ENCODE results near the gene GJC2. TPM values are rescaled to one million over a fixed set of nuclear protein-coding genes. Genes with fewer than 3 reads are reported as not detected.

The GJC2 gene
- total RNA-seq, 2 donors from 2014 or later, result 0.69 to 1.2 TPM

- DNase-seq, result no peak
- Histone ChIP-seq H3K9me3 (no peaks in the 10 kb centered on the region), H3K27me3 (peaks cover 1% of the 10 kb centered on the region), H3K27ac (no peak overlapping the region), H3K4me1 (no peaks in the 10 kb centered on the region), H3K4me3 (no peak overlapping the region), H3K9ac (ENCODE audit: low read depth in 2 of 2, low read length in 2 of 2) (no peak overlapping the region), H3K36me3 (no peaks in the 10 kb centered on the region)
- intact Hi-C loops (cut with DNase I), result no loop called here
- TF ChIP-seq CTCF (IDR thresholded peaks at IDR 0.05), result no peak
These were observed 24.5 kb upstream of the GJC2 start for GRCh38 chr1:228125185-228125584.

- Histone ChIP-seq H3K27me3 (peaks cover 3% of the 10 kb centered on the region), H3K9me3 (no peaks in the 10 kb centered on the region), H3K9ac (ENCODE audit: low read depth in 2 of 2, low read length in 2 of 2) (no peak overlapping the region), H3K4me1 (no peaks in the 10 kb centered on the region), H3K4me3 (no peak overlapping the region), H3K27ac (no peak overlapping the region), H3K36me3 (no peaks in the 10 kb centered on the region)
- no peak for TF ChIP-seq CTCF (IDR thresholded peaks at IDR 0.05)
- DNase-seq, result no peak
- intact Hi-C loops (cut with DNase I), result loop anchor here (5.0 kb wide), 1 partner anchor 41 kb away; no protein-coding TSS in a partner anchor
These were observed 18.0 kb upstream of the GJC2 start for GRCh38 chr1:228131766-228132165.

- peaks cover 3% of the 10 kb centered on the region for H3K27me3 ChIP-seq
These were observed 15.1 kb upstream of the GJC2 start for GRCh38 chr1:228134591-228134990.

GRCh38 chr1:228136901-228137300 is 12.8 kb upstream of the GJC2 start:
- Histone ChIP-seq H3K9me3 (no peaks in the 10 kb centered on the region), H3K36me3 (no peaks in the 10 kb centered on the region), H3K4me1 (peaks cover 5% of the 10 kb centered on the region), H3K27me3 (no peaks in the 10 kb centered on the region), H3K27ac (no peak overlapping the region), H3K4me3 (no peak overlapping the region), H3K9ac (ENCODE audit: low read depth in 2 of 2, low read length in 2 of 2) (no peak overlapping the region)
- TF ChIP-seq CTCF (IDR thresholded peaks at IDR 0.05), result no peak
- DNase-seq, result no peak
- intact Hi-C loops (cut with DNase I), result no loop called here

More at GRCh38 chr1:228134591-228134990, 15.1 kb upstream of the GJC2 start:
- H3K9me3 ChIP-seq, result no peaks in the 10 kb centered on the region
- H3K4me3 ChIP-seq, result no peak overlapping the region
- no peak overlapping the region for H3K9ac ChIP-seq (ENCODE audit: low read depth in 2 of 2, low read length in 2 of 2)
- H3K36me3 ChIP-seq, result no peaks in the 10 kb centered on the region
- no peak for TF ChIP-seq CTCF (IDR thresholded peaks at IDR 0.05)
- DNase-seq, result no peak
- H3K27ac ChIP-seq, result no peak overlapping the region
- H3K4me1 ChIP-seq, result no peaks in the 10 kb centered on the region
- intact Hi-C loops (cut with DNase I), result loop anchor here (5.0 kb wide), 1 partner anchor 38 kb away; no protein-coding TSS in a partner anchor

- no peaks in the 10 kb centered on the region for H3K9me3 ChIP-seq
- no peaks in the 10 kb centered on the region for H3K27me3 ChIP-seq
- no peaks in the 10 kb centered on the region for H3K36me3 ChIP-seq
- H3K27ac ChIP-seq, result peak overlapping the region; percentile 95
- H3K4me3 ChIP-seq, result peak overlapping the region; percentile 73
- peak overlapping the region in 1 of 2 donors; percentile 6 for H3K9ac ChIP-seq (ENCODE audit: low read depth in 2 of 2, low read length in 2 of 2)
- no peak for TF ChIP-seq CTCF (IDR thresholded peaks at IDR 0.05)
- no peak for DNase-seq
- intact Hi-C loops (cut with DNase I), result no loop called here
- peaks cover 15% of the 10 kb centered on the region for H3K4me1 ChIP-seq
These were observed 10.3 kb upstream of the GJC2 start for GRCh38 chr1:228139406-228139930.

Data from colonic mucosa (tissue), 4 donors.